ENCODE data around the gene COL23A1. TPM values are rescaled to one million over a fixed set of nuclear protein-coding genes. Genes with fewer than 3 reads are reported as not detected.
"Not testable (repeated sequence)": the region's sequence is repeated elsewhere in the genome, so short reads cannot be mapped to it uniquely, and the experiment has no call there.

Gene COL23A1
- total RNA-seq, 2 experiments from 2014 or later, result 0.15 TPM; not detected in 1

GRCh38 chr5:178198706-178199105 lies 391.5 kb downstream of the COL23A1 start:
- peaks cover 4% of the 10 kb centered on the region for H3K27me3 Mint-ChIP-seq
- ChIA-PET POLR2A (no interaction called here), CTCF (no interaction called here)
- intact Hi-C loops (cut with micrococcal nuclease), result no loop called here
- H3K4me1 Mint-ChIP-seq (ENCODE audit: low read depth), result no peaks in the 10 kb centered on the region
- no peak for DNase-seq
- no peaks in the 10 kb centered on the region for H3K36me3 Mint-ChIP-seq
- H3K9me3 Mint-ChIP-seq, result no peaks in the 10 kb centered on the region
- no peak overlapping the region for H3K27ac Mint-ChIP-seq
- H3K4me3 Mint-ChIP-seq, result no peak overlapping the region

GRCh38 chr5:178198151-178198550 lies 392.0 kb downstream of the COL23A1 start:
- H3K27me3 Mint-ChIP-seq; H3K36me3 Mint-ChIP-seq; intact Hi-C loops (cut with micrococcal nuclease); H3K4me3 Mint-ChIP-seq; DNase-seq; H3K4me1 Mint-ChIP-seq (ENCODE audit: low read depth); H3K27ac Mint-ChIP-seq; POLR2A ChIA-PET; H3K9me3 Mint-ChIP-seq; CTCF ChIA-PET: not testable (repeated sequence)

- CTCF ChIA-PET, result interaction anchor here (1.0 kb wide), 1 partner anchor 40 kb away, joined by 3 read pairs; no protein-coding TSS in a partner anchor
These were observed 393.2 kb downstream of the COL23A1 start for GRCh38 chr5:178196986-178197385.

GRCh38 chr5:178196281-178196812 lies 393.8 kb downstream of the COL23A1 start:
- no peaks in the 10 kb centered on the region for H3K9me3 Mint-ChIP-seq
- POLR2A ChIA-PET, result no interaction called here
- peaks cover 4% of the 10 kb centered on the region for H3K4me1 Mint-ChIP-seq (ENCODE audit: low read depth)
- CTCF ChIA-PET, result interaction anchor here (1.0 kb wide), 1 partner anchor 39 kb away, joined by 3 read pairs; no protein-coding TSS in a partner anchor
- H3K4me3 Mint-ChIP-seq, result no peak overlapping the region
- no peak overlapping the region for H3K27ac Mint-ChIP-seq
- intact Hi-C loops (cut with micrococcal nuclease), result no loop called here
- peaks cover 9% of the 10 kb centered on the region for H3K27me3 Mint-ChIP-seq
- DNase-seq, result no peak
- no peaks in the 10 kb centered on the region for H3K36me3 Mint-ChIP-seq

More at GRCh38 chr5:178196986-178197385, 393.2 kb downstream of the COL23A1 start:
- H3K4me3 Mint-ChIP-seq, result no peak overlapping the region
- DNase-seq, result no peak
- peaks cover 9% of the 10 kb centered on the region for H3K27me3 Mint-ChIP-seq
- H3K36me3 Mint-ChIP-seq, result no peaks in the 10 kb centered on the region
- no peak overlapping the region for H3K27ac Mint-ChIP-seq
- H3K9me3 Mint-ChIP-seq, result no peaks in the 10 kb centered on the region
- peaks cover 4% of the 10 kb centered on the region for H3K4me1 Mint-ChIP-seq (ENCODE audit: low read depth)
- POLR2A ChIA-PET, result no interaction called here
- intact Hi-C loops (cut with micrococcal nuclease), result no loop called here

DNA sequence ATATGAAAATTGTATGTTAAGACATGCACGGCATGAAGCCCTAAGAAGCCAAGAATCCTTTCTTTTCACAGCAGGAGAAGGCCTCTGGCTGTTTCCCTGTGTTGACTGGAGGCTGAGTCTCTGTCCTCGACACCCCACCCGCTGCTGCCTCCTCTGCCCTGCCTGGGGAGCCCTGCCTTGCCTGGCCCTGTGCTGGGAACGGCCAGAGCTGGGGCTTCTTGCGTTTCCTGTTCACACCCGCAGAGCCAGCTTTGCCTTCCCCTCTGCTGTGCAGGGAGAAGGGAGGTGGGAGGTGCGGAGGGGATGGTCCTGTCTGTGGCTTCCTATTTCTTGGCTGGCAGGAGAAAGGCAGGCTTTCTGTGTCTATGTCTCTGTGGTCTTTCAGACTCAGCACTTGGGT lies 396.2 kb downstream of the COL23A1 start:
- ChIA-PET POLR2A (no interaction called here), CTCF (no interaction called here)
- H3K4me1 Mint-ChIP-seq (ENCODE audit: low read depth), result peaks cover 4% of the 10 kb centered on the region
- no peaks in the 10 kb centered on the region for H3K9me3 Mint-ChIP-seq
- intact Hi-C loops (cut with micrococcal nuclease), result no loop called here
- H3K36me3 Mint-ChIP-seq, result no peaks in the 10 kb centered on the region
- H3K27me3 Mint-ChIP-seq, result peaks cover 11% of the 10 kb centered on the region
- H3K4me3 Mint-ChIP-seq, result no peak overlapping the region
- no peak overlapping the region for H3K27ac Mint-ChIP-seq
- DNase-seq, result no peak

- peaks cover 17% of the 10 kb centered on the region for H3K27me3 Mint-ChIP-seq
- DNase-seq, result no peak
- H3K9me3 Mint-ChIP-seq, result no peaks in the 10 kb centered on the region
- ChIA-PET CTCF (no interaction called here), POLR2A (no interaction called here)
- H3K4me1 Mint-ChIP-seq (ENCODE audit: low read depth), result peaks cover 4% of the 10 kb centered on the region
- no peaks in the 10 kb centered on the region for H3K36me3 Mint-ChIP-seq
- H3K4me3 Mint-ChIP-seq, result no peak overlapping the region
- no peak overlapping the region for H3K27ac Mint-ChIP-seq
- intact Hi-C loops (cut with micrococcal nuclease), result no loop called here
These were observed 396.9 kb downstream of the COL23A1 start for GRCh38 chr5:178193251-178193809.

DNA sequence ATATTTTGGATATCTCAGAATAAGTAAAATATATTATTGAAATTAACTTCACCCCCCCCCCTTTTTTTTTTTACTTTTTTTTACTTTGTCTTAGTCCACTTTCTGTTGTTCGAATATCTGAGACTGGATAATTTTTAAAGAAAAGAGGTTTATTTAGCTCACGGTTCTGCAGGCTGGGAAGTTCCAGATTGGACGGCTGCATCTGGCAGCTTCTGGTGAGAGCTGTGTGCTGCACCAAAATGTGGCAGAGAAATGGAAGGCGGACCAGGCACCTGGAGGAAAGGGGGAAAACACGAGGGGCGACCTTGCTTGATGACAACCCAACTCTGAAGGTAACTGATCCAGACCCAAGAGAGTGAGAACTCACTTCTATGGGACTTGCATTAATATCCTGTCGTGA lies 397.4 kb downstream of the COL23A1 start:
- Mint-ChIP-seq H3K9me3 (no peaks in the 10 kb centered on the region), H3K27me3 (peaks cover 17% of the 10 kb centered on the region), H3K27ac (no peak overlapping the region), H3K4me1 (ENCODE audit: low read depth) (peaks cover 4% of the 10 kb centered on the region), H3K36me3 (no peaks in the 10 kb centered on the region), H3K4me3 (no peak overlapping the region)
- no peak for DNase-seq
- POLR2A ChIA-PET, result no interaction called here
- CTCF ChIA-PET, result no interaction called here
- intact Hi-C loops (cut with micrococcal nuclease), result no loop called here

DNA sequence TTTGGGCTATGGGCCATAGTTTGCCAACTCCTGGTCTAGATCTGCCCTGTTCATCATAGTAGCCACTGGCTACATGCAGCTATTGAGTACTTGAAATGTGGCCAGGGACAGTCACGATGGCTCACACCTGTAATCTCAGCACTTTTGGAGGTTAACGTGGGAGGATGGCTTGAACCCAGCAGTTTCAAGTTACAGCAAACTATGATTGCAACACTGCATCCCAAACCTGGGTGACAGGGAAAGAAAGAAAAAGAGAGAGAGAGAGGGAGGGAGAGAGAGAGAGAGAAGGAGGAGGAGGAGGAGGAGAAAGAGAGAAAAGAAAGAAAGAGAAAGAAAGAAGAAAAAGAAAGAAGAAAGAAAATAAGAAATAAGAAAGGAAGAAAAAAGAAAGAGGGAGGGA lies 397.9 kb downstream of the COL23A1 start:
- no peaks in the 10 kb centered on the region for H3K36me3 Mint-ChIP-seq
- DNase-seq, result no peak
- peaks cover 4% of the 10 kb centered on the region for H3K4me1 Mint-ChIP-seq (ENCODE audit: low read depth)
- no peak overlapping the region for H3K4me3 Mint-ChIP-seq
- intact Hi-C loops (cut with micrococcal nuclease), result no loop called here
- peaks cover 17% of the 10 kb centered on the region for H3K27me3 Mint-ChIP-seq
- no peaks in the 10 kb centered on the region for H3K9me3 Mint-ChIP-seq
- no peak overlapping the region for H3K27ac Mint-ChIP-seq
- POLR2A ChIA-PET, result no interaction called here
- CTCF ChIA-PET, result no interaction called here

DNA sequence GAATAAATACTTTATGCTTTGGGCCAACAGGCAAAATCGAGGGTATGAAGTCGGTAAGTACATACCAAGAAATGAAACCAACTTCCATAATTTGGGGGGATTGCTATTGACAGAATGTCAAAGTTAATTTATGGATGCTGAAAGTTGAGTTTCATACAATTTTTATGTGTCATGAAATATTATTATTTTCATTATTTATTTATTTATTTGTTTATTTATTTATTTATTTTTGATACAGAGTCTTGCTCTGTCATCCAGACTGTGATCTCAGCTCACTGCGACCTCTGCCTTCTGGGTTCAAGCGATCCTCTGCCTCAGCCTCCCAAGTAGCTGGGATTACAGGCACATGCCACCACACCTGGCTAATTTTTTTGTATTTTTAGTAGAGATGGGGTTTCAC lies 398.5 kb downstream of the COL23A1 start:
- no peak overlapping the region for H3K27ac Mint-ChIP-seq
- ChIA-PET CTCF (no interaction called here), POLR2A (no interaction called here)
- no peaks in the 10 kb centered on the region for H3K9me3 Mint-ChIP-seq
- intact Hi-C loops (cut with micrococcal nuclease), result no loop called here
- DNase-seq, result no peak
- peaks cover 4% of the 10 kb centered on the region for H3K4me1 Mint-ChIP-seq (ENCODE audit: low read depth)
- H3K27me3 Mint-ChIP-seq, result peaks cover 17% of the 10 kb centered on the region
- no peak overlapping the region for H3K4me3 Mint-ChIP-seq
- H3K36me3 Mint-ChIP-seq, result no peaks in the 10 kb centered on the region

DNA sequence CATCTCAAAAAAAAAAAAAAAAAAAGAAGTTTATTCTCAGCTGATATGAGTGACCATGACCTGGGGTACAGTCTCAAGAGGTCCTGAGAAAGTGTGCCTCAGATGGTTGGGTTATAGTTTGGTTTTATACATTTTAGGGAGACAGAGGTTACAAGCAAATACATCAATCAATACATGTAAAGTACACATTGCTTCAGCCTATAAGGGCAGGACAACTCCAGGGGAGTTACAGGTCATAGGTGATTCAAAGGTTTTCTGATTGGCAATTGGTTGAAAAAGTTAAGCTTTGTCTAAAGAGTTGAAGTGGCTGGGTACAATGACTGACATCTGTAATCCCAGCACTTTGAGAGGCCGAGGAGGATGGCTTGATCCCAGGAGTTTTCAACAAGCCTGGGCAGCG lies 400.8 kb downstream of the COL23A1 start:
- no peak for DNase-seq
- Mint-ChIP-seq H3K27me3 (peaks cover 17% of the 10 kb centered on the region), H3K4me1 (ENCODE audit: low read depth) (peaks cover 4% of the 10 kb centered on the region), H3K9me3 (no peaks in the 10 kb centered on the region), H3K36me3 (no peaks in the 10 kb centered on the region), H3K4me3 (no peak overlapping the region), H3K27ac (no peak overlapping the region)
- ChIA-PET POLR2A (no interaction called here), CTCF (interaction anchor here (0.7 to 1.2 kb wide), 2 partner anchors 45 to 69 kb away, joined by 3 to 5 read pairs; no protein-coding TSS in a partner anchor)
- intact Hi-C loops (cut with micrococcal nuclease), result no loop called here

Other genes with a start within 250 kb of the COL23A1 start
- 10 to 100 TPM; 25.1 to 26.0 TPM for gene CLK4, start 36.7 kb upstream of the COL23A1 start, total RNA-seq
- gene ZNF354A, start 140.3 kb upstream of the COL23A1 start, total RNA-seq, result 10 to 100 TPM; 10.0 to 10.1 TPM